B cell (primary cell): ENCODE results near the gene IQCM.

Experiments used
- CTCF ChIP-seq: fragments of 200-600 bp; IDR thresholded peaks from one replicate; pipeline ENCODE4 v1.8.0; 2022; ENCODE audit warnings: antibody characterized with exemption, mild to moderate bottlenecking
- EZH2 ChIP-seq: IDR thresholded peaks from 2 replicates; pipeline ENCODE4 v1.6.1; 2012; ENCODE audit warnings: borderline replicate concordance, low read depth, mild to moderate bottlenecking, moderate library complexity, low read length; ENCODE audit not compliant: insufficient read depth, poor library complexity, severe bottlenecking

DNA sequence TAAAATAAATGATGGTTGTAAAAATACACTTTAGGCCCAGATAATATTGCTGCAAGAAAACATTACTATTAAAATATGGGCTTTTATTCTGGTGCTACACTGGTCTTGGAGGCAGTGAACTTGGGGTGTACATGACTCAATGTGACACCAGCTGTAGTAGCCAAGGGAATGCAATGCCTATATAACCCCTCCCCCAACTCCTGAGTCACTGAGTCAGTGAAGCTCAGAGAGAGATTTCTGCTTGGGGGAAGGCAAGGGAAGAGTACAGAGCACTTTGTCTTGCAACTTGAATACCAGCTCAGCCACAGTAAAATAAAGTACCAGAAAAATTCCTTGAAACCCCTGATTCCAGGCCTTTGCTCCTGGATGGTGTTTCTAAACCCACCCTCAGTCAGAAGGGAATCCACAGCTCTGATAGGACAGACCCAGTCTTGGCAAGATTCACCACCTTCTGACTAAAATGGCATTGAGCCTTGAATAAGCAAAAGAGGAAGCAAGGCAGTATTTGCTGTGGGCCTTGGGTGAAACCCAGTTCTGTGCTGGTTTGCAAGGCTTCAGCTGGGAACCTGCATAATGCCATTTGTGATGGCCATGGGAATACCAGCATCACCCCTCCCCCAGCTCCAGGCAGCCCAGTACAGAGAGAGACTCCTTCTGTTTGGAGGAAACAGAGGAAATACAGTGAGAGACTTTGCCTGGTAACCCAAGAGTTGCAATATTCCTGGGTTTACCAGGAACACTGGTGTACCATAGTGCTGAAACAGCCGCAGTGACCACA is 209.9 kb downstream of the IQCM start:
- TF ChIP-seq CTCF = no peak
- TF ChIP-seq EZH2 = no peak
